Measurements from ENCODE around the gene PHF21A.

Gene PHF21A

DNA sequence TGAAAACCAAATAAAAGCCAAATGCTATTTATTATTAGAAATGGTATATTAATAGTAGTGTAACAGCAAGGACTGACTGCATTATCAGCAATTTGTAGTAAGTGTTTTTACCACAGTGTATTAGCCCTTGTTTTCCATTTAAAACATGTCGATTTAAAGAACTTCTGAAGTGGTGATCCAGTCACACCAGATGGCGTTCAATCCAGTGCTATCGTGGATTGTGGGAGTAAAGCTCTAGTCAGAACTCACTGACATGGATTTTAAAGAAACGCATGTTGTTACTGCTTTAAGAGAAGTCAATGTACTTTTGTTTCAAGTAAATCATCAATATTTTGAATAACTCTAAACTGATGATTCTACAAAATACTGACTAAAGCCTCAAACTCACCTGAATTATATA lies 147.7 kb downstream of the PHF21A start:
- no peak for DNase-seq

DNA sequence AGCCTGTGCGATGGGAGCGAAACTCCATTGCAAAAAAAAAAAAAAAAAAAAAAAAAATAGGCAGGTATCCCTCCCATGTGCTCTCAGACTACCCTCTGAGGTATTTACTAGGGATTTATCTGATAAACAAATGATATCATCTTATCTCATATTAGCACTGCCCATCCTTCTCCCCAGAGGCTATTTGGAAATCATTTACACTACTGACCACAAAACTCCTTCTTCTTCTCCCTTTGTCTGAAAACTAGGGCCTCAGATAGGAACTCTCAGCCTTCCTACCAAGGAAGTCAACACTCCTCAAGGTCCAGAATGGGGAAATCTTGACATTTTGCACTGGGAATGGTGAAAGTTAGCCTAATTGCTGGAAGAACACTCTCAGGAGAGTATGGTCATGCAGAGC lies 152.4 kb downstream of the PHF21A start:
- DNase-seq = no peak

DNA sequence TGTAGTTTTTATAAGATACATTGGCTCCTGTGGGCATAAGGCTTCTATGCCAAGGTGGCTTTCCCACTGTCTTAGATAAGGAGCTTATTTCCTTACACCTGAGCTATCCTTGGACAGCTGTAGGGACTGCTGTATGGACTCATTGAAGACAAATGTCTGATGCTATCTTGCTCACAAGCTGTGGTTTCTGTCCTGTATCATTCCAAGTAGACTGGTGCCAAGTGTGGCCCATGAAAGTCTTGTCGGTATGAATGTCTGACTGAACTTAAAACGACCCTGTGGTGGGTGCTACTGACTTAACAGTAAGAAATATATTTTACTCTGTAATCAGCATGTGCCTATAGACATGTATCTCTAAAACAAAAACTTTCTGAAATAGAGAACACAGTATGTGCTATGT lies 153.7 kb downstream of the PHF21A start:
- DNase-seq = no peak

DNA sequence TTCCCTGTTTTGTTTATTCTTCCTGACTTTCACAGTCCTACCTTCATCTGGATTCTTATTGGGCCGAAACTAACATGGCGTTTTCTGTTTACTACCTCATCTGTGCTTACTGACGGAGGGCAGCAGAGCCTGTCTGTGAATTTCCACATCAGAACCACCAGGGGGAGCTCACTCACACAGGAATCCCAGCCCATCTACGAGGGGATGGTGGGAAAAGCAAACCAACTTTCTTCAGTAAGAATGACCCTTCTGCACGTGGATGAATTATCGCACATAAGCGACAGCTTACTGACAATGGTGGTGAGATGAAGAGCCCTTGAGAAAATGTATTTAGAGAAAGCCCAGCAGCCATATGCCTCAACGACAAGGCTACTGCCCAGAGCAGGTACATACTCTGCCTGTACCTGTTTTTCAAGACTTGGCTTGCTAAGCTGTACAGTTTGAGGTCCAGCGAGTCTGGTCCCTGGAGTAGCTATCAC lies 156.3 kb downstream of the PHF21A start:
- peak in 1 of 2 experiments; percentile 38 for DNase-seq

DNA sequence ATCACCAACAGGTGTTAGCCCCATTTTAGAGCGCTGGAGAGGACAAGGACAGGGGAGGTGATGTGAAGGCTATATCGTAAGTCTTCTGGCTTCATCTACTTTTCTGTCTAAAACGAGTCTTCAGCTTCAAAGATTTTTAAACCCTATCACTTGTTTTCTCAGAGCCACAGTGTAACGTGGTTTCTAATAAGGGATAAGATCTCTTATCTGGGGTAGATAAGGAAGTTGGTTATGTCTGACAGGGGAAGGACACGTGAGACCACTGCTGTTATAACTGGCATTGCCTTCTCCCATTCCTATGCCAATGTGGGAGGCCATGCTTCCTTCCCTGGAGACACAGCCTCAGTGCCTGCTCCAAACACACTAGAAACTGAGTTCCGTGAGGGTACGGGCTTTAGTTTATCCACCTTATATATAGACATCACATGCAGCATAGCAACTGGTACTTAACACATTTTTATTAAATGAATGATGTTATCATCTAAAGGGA lies 159.5 kb downstream of the PHF21A start:
- DNase-seq = no peak

DNA sequence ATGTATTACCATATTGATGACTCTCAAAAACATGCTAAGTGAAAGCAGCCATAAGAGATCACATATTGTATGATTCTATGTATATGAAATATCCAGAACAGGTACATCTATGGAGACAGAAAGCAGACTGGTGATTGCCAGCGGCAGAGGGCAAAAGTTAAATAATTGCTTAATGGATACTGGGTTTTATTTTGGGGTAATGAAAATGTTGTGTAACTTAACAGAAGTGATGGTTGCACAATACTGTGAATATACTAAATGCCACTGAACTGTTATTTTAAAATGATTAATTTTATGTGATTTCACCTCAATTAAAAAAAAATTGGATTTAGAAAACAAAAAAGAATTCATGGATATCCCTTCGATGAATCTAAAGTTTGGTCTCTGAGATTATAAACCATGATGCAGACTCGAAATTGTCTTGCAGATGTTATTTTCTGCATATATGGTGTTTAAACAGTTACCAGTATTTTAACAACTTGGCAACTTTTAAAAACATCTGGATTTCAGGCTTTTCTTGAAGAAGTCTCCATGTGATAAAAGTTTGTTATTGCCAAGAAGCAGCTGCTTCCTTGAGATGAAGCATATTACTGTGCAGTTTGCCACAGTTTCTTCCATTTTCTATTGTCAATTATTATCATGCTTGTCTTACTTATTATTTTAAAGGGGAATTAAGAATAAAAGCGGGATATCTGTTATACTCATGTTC lies 160.7 kb downstream of the PHF21A start:
- DNase-seq = no peak

DNA sequence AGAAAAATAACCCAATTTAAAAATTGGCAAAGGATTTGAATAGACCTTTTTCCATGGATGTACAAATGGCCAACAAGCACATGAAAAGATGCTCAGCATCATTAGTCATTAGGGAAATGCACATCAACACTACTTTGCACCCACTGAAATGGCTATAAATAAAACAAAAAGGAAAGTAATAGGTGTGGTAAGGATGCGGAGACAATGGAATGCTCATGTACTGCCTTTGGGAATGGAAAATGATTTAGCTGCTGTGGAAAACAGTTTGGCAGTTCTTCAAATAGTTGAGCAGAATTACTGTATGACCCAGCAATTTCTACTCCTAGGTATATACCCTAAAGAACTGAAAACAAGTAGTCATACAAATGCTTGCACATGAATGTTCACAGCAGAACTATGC lies 161.4 kb downstream of the PHF21A start:
- no peak for DNase-seq

DNA sequence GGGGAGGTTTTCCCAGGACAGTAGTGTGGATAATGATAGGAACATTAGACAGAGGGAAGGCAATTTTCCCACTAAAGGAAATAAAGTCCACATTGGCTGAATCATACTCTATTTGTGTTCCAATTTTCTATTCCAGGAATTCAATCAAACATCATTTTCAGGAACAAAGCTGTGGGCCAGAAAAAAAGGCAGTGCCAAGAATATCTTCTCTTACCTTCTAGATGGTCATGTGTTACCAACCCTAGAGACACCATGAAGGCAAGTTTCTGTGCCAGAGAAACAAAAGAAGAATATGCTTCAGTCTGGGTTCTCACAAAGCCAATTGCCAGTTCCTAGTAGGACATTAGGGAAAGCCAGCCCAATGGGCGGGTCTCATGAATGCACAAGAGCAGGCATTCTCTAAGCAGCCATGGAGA lies 171.3 kb downstream of the PHF21A start:
- no peak for DNase-seq

DNA sequence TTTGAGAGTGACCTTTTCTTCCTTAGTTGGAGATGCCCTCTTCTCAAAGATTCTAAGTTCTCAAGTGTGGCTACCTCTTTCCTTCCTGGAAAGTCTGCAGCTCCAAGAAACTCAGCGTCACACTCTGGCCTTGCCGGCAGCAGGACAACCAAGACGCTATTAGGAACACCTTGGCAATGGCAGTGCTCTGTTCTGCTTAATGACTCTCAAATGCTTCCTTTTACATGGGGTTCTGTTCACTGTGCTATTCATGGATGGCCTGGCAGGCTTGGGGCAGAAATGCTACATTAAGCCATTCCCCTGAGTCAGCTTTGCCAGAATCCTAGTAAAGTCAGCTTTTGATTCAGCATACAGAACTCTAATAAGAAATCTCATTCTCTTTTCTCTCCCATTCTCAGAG lies 172.9 kb downstream of the PHF21A start:
- no peak for DNase-seq

DNA sequence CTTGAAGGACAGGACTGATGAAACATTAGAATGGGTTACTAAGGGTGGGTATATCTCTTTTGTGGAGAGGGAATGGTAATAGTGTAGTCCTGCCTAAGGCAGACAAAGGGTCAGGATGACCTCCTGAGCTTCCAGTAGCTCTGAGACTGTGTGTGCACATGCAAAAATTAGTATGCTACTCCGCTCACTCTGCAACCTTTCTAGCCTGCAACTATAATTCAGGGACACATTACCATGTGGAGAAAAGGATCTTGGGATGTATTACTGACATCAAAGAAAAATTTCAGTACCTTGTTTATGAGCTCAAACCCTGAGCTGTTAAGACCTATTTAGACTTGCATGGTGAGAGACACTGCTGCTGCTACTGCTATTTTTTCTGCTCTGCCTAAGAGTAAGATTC lies 173.4 kb downstream of the PHF21A start:
- DNase-seq = no peak

DNA sequence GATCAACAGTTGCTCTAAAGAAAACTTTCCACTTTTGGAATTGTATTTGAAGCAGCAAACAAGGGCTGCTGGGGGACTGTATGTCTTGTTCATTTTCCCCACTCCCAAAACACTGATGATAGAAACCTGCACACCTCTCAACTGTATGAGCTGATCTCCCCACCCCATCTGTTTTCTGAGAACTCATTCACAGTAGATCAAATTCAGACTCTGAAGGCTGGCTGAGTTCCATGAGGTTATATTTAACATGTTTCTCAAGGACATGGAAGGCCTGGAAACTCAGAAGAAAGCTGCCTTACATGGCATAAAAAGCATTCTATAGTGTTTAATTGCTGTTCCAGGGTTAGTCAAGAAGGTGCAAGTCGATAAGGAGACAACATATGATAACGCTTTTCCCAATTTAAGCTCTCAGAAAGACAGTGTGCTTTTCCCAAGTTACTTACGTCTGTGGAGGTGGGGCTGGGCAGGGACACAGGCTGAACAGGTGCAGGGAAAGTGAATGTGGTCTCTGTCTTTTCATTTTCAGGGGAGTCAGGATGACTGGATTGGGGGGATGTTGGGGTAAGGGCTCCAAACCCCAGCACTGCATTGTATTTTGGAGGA lies 175.8 kb downstream of the PHF21A start:
- DNase-seq = no peak

DNA sequence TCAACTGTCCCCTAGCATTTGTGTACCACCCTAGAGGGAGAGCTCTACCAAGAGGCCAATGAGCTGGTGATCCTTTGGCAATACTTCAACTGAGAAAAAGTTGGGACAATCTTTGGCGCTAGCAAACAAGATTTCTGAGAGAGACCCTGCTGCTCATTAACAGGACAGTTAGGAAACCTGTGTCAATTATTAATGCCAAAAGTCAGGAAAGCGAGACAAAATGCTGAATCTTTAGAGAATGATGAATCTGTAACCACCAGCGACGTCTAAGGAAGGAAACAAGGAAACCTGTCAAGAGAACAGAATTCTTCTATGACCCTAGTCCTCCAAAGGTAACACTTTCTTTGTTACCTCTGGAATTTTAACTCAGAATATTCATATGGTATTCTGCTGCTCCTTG lies 178.9 kb downstream of the PHF21A start:
- DNase-seq = no peak

DNA sequence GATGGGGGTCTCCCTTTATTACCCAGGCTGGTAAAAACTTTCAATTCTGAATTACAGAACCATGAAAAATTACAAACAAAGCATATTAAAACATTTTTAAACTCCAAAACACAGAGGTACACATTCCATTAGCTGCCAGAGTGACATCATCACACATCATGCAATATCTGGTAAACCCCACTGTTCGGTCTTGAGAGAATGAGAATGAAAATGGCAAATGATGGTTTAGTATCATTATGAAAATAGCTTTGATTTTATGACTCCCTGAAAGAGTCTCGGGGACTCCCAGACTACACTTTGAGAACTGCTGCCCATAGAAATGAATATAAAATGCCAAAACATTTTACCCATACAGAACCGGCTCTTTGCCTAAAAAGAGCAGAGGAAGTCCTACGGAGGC lies 180.0 kb downstream of the PHF21A start:
- DNase-seq = no peak

DNA sequence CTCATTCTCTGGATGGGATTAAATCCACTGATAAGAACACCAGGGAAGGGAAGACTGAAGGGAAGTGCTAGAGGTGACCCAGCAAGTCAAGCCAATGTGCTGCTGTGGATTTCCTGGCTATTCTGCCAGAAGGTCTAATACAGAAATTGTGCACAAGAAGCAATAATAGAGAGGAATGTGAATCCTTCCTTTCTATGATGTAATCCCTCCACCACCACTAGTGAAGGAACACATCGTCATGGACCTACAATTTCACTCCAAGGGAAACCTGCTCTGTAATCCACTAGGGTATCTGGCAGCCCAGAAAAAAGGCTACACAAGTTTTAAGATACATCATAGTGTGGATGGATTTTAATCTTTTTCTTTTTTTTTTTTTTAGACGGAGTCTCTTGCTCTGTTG lies 181.4 kb downstream of the PHF21A start:
- DNase-seq = no peak

DNA sequence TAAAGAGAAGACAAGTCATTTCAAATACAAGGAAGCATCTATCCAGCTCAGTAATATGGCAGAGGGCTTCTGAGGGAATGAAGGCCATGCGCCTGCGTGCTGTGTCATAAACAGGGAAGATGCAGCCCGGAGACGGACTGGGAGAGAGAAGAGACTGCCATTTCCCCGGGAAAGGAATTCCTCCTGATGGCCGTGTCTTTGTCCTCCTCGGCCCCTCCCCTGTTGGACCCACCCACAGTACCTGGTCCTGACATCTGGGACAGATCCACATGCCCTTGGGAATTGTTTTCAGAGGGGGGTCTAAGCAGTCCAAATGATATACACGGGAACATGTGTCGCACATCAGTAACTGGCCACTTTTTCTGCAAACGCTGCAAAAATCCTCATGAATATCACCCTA lies 183.3 kb downstream of the PHF21A start:
- DNase-seq = no peak

DNA sequence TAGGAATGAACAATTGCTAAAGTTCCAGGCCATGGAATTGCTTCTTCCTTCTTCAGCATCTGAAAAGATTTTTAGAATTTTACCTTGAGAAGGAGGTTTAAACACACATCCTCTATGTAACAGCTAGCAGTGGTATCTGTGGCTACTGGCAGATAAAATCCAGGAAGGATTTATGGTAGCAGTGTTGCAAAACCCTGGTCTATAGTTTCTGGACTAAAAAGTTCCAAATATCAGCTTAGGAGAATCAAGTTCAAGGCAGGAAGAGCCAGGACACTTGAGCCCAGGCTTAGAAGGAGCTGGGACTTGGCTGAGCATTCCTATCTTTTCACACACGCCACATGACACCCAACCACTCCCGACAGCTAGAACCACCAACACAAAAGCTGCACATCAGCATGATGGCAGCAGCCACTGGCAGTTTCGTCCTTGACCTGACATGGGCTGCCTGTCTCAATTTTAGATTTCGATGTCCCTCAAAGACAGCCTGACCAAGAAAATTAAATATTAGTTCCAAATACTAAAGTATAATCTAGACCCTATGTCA lies 184.7 kb downstream of the PHF21A start:
- no peak for DNase-seq

DNA sequence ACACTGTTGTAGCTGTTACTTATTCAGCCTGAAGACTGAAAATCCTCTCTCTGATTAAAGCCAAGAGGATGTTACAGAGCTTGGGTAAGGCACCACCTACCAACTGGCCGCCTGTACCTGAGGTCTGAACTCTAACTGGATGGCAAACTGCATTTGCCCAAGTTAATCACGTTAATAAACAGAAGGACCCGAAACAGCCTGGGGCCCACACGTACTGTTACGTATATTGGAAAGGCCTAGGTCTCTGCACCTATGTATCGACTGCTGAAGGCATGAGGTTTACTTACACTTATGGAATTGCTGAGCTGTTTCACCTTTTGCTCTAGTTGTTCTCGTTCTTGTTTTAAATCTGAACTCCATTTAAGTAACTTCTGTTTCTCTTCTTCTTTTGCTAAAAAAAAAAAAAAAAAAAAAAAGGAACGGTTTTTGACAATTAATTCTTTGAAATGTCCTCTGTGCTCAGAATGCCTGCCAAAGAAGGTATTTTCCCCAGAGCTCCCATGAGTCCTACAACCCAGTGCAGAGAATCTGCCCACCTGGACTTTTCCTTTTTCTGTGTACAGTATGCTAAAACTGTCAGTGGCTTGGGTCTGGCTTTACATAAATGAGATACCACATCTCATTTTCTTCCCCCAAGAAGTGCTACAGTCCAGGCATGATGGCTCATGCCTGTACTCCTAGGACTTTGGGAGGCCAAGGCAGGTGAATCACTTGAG lies 185.7 kb downstream of the PHF21A start:
- DNase-seq = no peak

DNA sequence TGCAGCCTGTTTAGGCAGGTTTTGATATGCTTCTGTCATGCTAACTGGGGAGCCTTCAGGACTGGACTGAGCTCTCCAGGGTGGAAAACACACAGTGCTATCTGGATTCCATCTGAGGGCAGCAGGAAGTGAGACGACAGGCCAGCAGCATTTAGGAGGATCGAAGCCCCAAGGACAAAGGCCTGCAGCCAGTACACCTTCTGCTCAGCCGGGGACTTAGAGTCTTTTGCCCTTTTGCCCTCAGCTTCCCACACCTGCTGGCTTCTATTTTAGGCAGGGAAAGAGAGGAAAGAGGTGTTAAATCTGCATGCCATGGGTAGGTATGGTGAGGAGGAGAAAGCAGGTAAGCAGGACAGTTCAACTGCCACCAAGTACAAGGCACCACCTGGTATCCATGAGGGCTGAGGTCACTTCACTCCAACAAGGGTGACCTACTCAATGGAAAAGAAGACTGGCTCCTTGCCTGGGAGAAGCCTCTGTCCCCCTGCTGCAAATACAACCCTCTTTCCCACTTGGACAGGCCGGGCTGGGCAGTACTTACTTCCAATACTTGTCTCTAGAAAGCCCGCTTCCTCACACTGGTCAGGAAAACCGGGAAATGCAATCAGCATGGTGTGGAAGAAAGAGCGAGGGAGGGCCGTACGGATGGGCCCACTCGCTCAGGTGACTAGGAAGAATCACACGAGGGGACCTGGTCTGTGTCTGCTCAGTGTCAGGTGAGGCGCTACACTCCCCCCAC lies 186.5 kb downstream of the PHF21A start:
- DNase-seq = no peak

DNA sequence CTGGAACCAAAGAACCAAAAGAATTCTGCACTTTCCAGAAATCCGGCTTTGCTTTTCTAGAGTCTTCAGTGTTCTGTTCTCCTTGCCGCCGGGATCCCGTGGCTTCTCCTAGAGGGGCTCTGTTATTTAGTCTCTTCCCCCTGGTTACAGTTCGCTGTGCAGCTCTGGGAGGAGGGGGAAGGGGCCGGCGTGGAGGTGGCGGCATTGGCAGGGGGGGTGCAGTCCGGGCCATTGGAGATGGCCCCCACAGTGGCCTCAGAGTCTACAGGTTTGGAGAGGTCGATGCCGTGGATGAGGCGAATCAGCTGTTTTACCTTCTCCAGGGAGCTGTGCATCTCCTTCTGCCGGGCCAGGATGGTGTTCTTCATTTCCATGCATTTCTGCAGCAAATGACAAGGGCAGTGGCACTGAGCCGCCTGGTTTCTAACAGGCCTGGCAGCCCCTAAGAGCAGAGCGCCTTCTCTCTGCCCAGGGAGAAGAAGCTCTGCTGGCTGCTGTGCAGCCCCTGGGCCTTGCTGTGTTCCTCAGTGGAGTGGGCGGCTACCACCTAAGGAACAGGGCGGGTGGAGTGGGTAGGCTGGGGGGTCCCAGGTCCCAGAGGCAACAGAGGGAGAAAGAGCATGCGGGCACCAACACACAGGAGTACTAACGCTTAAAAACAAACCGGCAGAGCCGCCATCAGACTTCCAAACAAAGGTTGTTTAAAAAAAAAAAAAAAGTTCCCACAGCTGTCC lies 187.2 kb downstream of the PHF21A start:
- DNase-seq = no peak

DNA sequence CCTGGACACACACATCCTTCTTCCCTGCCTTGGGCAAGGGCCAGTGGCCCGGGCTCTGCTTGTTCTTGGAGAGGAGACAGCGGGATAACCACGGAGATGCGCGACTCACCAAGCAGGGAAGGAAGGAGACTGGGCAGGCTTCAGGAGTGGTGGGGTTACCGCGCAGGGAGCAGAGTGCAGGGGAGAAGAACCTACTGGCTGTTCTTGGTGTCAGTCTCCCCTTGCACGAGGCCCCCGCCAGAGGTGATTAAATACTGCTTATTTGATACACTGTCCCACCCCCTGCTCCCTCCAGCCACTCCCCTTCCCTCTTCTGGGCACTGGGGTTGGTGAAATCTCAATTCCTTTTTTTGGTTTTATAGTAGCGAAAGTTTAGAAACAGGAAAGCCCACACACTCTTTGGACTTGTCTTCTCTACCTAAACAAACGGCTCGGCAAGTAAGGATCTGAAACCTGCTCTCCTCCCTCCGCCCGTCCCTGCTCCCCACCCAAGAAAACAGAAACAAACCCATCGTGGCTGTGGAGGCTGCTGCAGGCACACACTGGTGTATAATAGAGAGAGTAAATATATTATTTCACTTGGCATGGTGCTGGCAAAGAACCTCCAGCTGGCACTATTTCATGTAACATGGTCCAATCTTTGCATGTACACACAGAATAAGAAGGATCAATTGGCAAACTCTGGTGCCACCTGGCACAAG lies 188.0 kb downstream of the PHF21A start:
- DNase-seq = no peak

DNA sequence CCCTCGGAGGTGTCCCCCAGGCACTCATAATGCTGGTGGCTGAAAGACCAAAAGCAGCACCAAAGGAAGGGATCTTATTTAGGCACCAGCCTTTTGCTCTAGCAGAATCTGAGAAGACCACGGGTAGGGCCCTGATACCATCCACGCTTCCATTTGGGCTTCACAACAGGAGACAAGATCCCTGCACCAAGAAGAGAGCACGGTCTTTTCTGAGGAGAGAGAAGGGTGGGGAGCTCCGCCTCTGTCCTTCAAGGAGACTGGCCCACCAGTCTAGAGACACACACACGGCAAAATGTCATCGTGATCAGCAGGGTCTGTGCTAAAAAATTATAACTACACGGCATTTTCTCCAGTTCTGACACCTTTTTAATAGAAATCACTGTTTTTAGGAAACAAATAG lies 189.0 kb downstream of the PHF21A start:
- DNase-seq = no peak

DNA sequence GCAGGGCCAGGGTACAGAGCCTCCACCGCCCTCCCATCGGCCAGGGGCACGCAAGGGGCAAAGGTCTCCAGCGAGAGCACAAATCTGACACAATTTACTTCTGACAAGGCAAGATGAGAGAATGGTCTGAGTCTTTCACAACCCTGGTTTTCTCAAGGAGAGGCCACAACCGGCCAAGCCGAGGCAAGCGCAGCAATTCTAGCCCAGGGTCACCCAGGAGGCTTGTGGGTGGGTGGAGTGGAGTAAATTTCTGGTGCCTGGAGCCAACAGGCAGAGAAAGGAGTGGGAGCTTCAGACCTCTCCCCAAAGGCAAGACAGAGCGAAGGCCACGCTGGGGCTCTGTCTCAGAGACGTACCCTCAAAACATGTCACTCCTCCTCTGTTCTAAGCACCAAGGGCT lies 189.5 kb downstream of the PHF21A start:
- DNase-seq = no peak
